K562 (cell line): ENCODE measurements around the gene NECTIN3. TPM values are rescaled to one million over a fixed set of nuclear protein-coding genes. Genes with fewer than 3 reads are reported as not detected.

Experiments
- ATAC-seq: fragments of 200-7000 bp; cut with Tn5 transposase; 3 replicates; pipeline ENCODE4 v1.9.1; 2020; ENCODE audit warnings: moderate library complexity
- BruUV-seq: library from RNA; stranded (reverse); fragments of 400-500 nt; replicated peaks from 2 replicates; lab custom pipeline; 2021; lab: Mats Ljungman, UMichigan
- CTCF ChIA-PET: fragments of 300-600 bp; formaldehyde crosslinking; extraction: SDS; loops from one replicate; lab custom pipeline; 2021; ENCODE audit warnings: low intra/inter-chr PET ratio; lab: Yijun Ruan, JAX
- POLR2A ChIA-PET: fragments of 300-600, 350-650 bp; sonication (Branson Sonifier 250); formaldehyde crosslinking; extraction: SDS; loops from one replicate; lab custom pipeline; 2021; ENCODE audit warnings: antibody characterized with exemption, inconsistent platforms; lab: Yijun Ruan, JAX
- DNase-seq, 4 experiments: peaks; one replicate each; pipeline versions ENCODE4 v3.0.0 to v3.0.0-alpha.2; 2011 to 2018; ENCODE audit warnings: low spot score in 3 of 4, mixed read lengths in 3 of 4; ENCODE audit errors: extremely low read depth in 1 of 4
- FAIRE-seq: peaks from 2 replicates; lab custom pipeline; 2011; peaks lifted over from hg19 to GRCh38; lab: Jason Lieb, UNC
- H2AFZ ChIP-seq: 2 replicates; pipeline ENCODE4 v1.6.0; 2011; ENCODE audit warnings: low read depth, low read length, control low read depth, inconsistent platforms
- H3K27ac ChIP-seq: fragments of 200-600 bp; 3 replicates; pipeline ENCODE4 v1.8.0; 2011; ENCODE audit warnings: low read depth, mild to moderate bottlenecking, control low read depth, inconsistent platforms, low read length, moderate library complexity, mixed read lengths; ENCODE audit errors: extremely low read depth
- H3K27me3 ChIP-seq, 2 experiments: fragments of 300-600 bp in 1 of 2; 2 replicates in 1 of 2; 3 replicates in 1 of 2; pipeline versions ENCODE4 v1.6.0 to v1.8.0; 2011; ENCODE audit warnings: inconsistent platforms in 2 of 2, low read length in 2 of 2, mild to moderate bottlenecking in 1 of 2, mixed read lengths in 1 of 2, moderate library complexity in 1 of 2; ENCODE audit not compliant: control insufficient read depth in 2 of 2, insufficient read depth in 2 of 2
- H3K36me3 ChIP-seq: fragments of 300-600 bp; 3 replicates; pipeline ENCODE4 v1.8.0; 2011; ENCODE audit warnings: mild to moderate bottlenecking, low read length, inconsistent platforms; ENCODE audit not compliant: control insufficient read depth, insufficient read depth
- H3K4me1 ChIP-seq, 2 experiments: fragments of 200-600 bp in 1 of 2; replicated peaks in 1 of 2; 2 replicates in 1 of 2; 3 replicates in 1 of 2; pipeline versions ENCODE4 v1.5.1 to v1.8.0; 2011; ENCODE audit warnings: inconsistent platforms in 2 of 2, low read length in 2 of 2, mild to moderate bottlenecking in 1 of 2, mixed read lengths in 1 of 2, moderate library complexity in 1 of 2; ENCODE audit not compliant: control insufficient read depth in 2 of 2, insufficient read depth in 2 of 2
- H3K4me2 ChIP-seq: 2 replicates; pipeline ENCODE4 v1.6.1; 2011; ENCODE audit warnings: low read length, control low read depth, inconsistent platforms, mixed read lengths; ENCODE audit not compliant: insufficient read depth
- H3K4me3 ChIP-seq: fragments of 200-600 bp; sonication (generic), shearing (Covaris generic); 2 replicates; pipeline ENCODE4 v1.5.1; 2016; ENCODE audit warnings: control low read depth, inconsistent platforms
- H3K79me2 ChIP-seq: fragments of 200-600 bp; 3 replicates; pipeline ENCODE4 v1.8.0; 2011; ENCODE audit warnings: low read length, inconsistent platforms; ENCODE audit not compliant: control insufficient read depth, insufficient read depth
- H3K9ac ChIP-seq, 2 experiments: 2 replicates each; pipeline versions ENCODE4 v1.6.0 to v1.6.1; 2011; ENCODE audit warnings: low read depth in 2 of 2, low read length in 2 of 2, control low read depth in 1 of 2, inconsistent platforms in 1 of 2, mild to moderate bottlenecking in 1 of 2, mixed read lengths in 1 of 2; ENCODE audit not compliant: insufficient read depth in 1 of 2
- H3K9me1 ChIP-seq: one replicate; pipeline ENCODE4 v1.6.0; 2011; ENCODE audit warnings: inconsistent platforms, mild to moderate bottlenecking, low read length, moderate library complexity; ENCODE audit not compliant: control insufficient read depth, insufficient read depth
- H3K9me3 ChIP-seq: replicated peaks from 2 replicates; pipeline ENCODE4 v1.5.1; 2011; ENCODE audit warnings: low read depth, low read length, inconsistent platforms; ENCODE audit not compliant: control insufficient read depth, insufficient read depth
- H4K20me1 ChIP-seq: replicated peaks from 2 replicates; pipeline ENCODE4 v1.6.1; 2011; ENCODE audit warnings: low read length, inconsistent platforms, mixed read lengths; ENCODE audit not compliant: control insufficient read depth, insufficient read depth
- CHD2 ChIP-seq: IDR thresholded peaks from 2 replicates; pipeline ENCODE4 v1.6.1; 2011; ENCODE audit warnings: low read depth, low read length
- CSDE1 ChIP-seq, 2 experiments: fragments of 450-650 bp; IDR thresholded peaks; 2 replicates each; pipeline ENCODE4 v1.6.1; 2016; ENCODE audit warnings: mild to moderate bottlenecking in 1 of 2
- ETS2 ChIP-seq: IDR thresholded peaks from 2 replicates; pipeline ENCODE4 v1.6.1; 2016; ENCODE audit warnings: borderline replicate concordance, missing genetic modification characterization, mild to moderate bottlenecking, moderate library complexity, missing compliant biosample characterization; ENCODE audit not compliant: poor library complexity, severe bottlenecking
- GABPB1 ChIP-seq: sonication (generic); formaldehyde crosslinking; IDR thresholded peaks from 2 replicates; pipeline ENCODE4 v1.8.0; 2022; ENCODE audit warnings: mild to moderate bottlenecking, missing genetic modification reagents
- HDAC6 ChIP-seq: IDR thresholded peaks from 2 replicates; pipeline ENCODE4 v1.6.1; 2012; ENCODE audit warnings: low read depth, mild to moderate bottlenecking, control low read depth, inconsistent platforms, low read length, moderate library complexity
- IRF2 ChIP-seq: sonication (generic); formaldehyde crosslinking; IDR thresholded peaks from 2 replicates; pipeline ENCODE4 v1.8.1; 2022; ENCODE audit warnings: mild to moderate bottlenecking, missing genetic modification reagents
- MIER1 ChIP-seq: fragments of 450-650 bp; IDR thresholded peaks from 2 replicates; pipeline ENCODE4 v1.6.1; 2016; ENCODE audit warnings: antibody characterized with exemption, mild to moderate bottlenecking, low read depth
- MTA2 ChIP-seq: fragments of 450-650 bp; IDR thresholded peaks from 2 replicates; pipeline ENCODE4 v1.6.1; 2016; ENCODE audit warnings: low read depth
- SP1 ChIP-seq: sonication (generic); formaldehyde crosslinking; IDR thresholded peaks from 2 replicates; pipeline ENCODE4 v1.8.1; 2022; ENCODE audit warnings: mild to moderate bottlenecking, missing genetic modification reagents
- ZNF134 ChIP-seq: fragments of 250-450 bp; sonication (Bioruptor Pico); conservative IDR thresholded peaks from 2 replicates; pipeline ENCODE4 v1.4.0; 2020
- ZNF311 ChIP-seq: fragments of 250-450 bp; sonication (Bioruptor Pico); IDR thresholded peaks from 2 replicates; pipeline ENCODE4 v1.4.0; 2020; ENCODE audit warnings: mild to moderate bottlenecking, moderate library complexity
- WGBS: fragments of 100-300 bp; shearing (Covaris generic); methylation state at CpG from one replicate; pipeline ENCODE4 v1.1.6; 2016; ENCODE audit warnings: low coverage, mixed read lengths; ENCODE audit not compliant: insufficient coverage; ENCODE audit errors: missing lambda C conversion rate; 5-methylcytosine and 5-hydroxymethylcytosine counted together
- in situ Hi-C: fragments of 300-500 bp; cut with MboI; formaldehyde crosslinking; loops from 4 replicates; pipeline ENCODE4 v1.15.0; 2018; ENCODE audit warnings: inconsistent platforms, mixed read lengths
- intact Hi-C: fragments of 100-400 bp; cut with micrococcal nuclease; formaldehyde crosslinking; loops from 2 replicates; pipeline ENCODE4 v1.14.2; 2022
- polyA plus RNA-seq, 8 experiments: library from polyadenylated mRNA; depleted of rRNA in 4 of 8; stranded (reverse) in 5 of 8; unstranded in 3 of 8; fragments of >200 nt; fragmentation: Nextera tagmentation in 2 of 8; fragmentation: Illumina TruSeq in 1 of 8; extraction: Ambion mirVana in 2 of 8; extraction: Trizol in 1 of 8; gene quantifications; 2 replicates each; pipeline versions ENCODE4 v1.2.1 to v1.2.3, GENCODE V29; 2011 to 2014; ENCODE audit warnings: inconsistent platforms in 1 of 8, missing spikeins in 1 of 8
- total RNA-seq, 7 experiments: library from RNA; depleted of rRNA in 6 of 7; stranded (reverse); fragments of >200 nt in 6 of 7; fragmentation: Illumina TruSeq in 2 of 7; extraction: Trizol in 2 of 7; gene quantifications; 2 replicates each; pipeline versions ENCODE4 v1.2.1 to v1.2.3, GENCODE V29; 2011 to 2021; ENCODE audit warnings: low replicate concordance in 1 of 7
- TF ChIP-seq, protein P1 (sequence below): fragments of 250-450 bp; sonication (Bioruptor Pico); IDR thresholded peaks from 2 replicates; pipeline ENCODE4 v1.5.0; 2021; ENCODE audit warnings: mild to moderate bottlenecking, moderate library complexity
- TF ChIP-seq, protein P2 (sequence below): sonication (generic); formaldehyde crosslinking; IDR thresholded peaks from 2 replicates; pipeline ENCODE4 v1.8.1; 2023; ENCODE audit warnings: missing genetic modification reagents, mild to moderate bottlenecking, borderline replicate concordance

The NECTIN3 gene
- total and polyA plus RNA-seq, 9 of the 15 experiments (the other 6 are each of a cell fraction or from before 2014, with no cell fraction given): 0.16 TPM; not detected in 8

DNA sequence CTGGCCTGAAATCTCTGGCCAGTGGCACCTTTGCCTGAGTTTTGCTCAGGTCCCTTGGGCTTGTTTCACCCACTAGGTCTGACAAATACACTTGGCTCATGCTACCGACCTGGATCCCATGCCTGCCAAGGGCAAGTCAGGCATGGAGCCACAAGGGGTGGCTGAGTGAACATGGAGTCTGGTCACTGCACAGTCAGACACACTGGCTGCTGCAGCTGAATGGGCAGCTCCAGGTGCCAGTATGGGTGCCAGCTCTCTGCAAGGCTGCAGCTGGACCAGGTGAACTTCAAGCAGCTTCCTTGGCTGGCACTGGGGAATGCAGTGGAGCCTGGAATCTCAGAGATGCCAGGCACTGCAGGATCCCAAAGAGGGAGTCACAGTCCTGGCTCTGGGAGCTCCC, 170.3 kb downstream of the NECTIN3 start:
- intact Hi-C loops: no loop called here
- no peaks in the 10 kb centered on the region for H3K9me1 ChIP-seq
- POLR2A ChIA-PET: no interaction called here
- no peak overlapping the region for H3K4me3 ChIP-seq
- ATAC-seq (no peak), FAIRE-seq (no peak), DNase-seq (no peak)
- H2AFZ ChIP-seq: no peak overlapping the region
- no peaks in the 10 kb centered on the region for H3K27me3 ChIP-seq
- in situ Hi-C loops: no loop called here
- 0% methylated on average over 1 of the region's 1 CpG for WGBS
- no peak overlapping the region for H3K4me2 ChIP-seq
- H3K79me2 ChIP-seq: no peaks in the 10 kb centered on the region
- CTCF ChIA-PET: no interaction called here
- TF ChIP-seq ZNF134 (CRISPR knock-in tag) (no peak), ZNF311 (CRISPR knock-in tag) (no peak), SP1 (CRISPR knock-in tag) (no peak), CHD2 (no peak), GABPB1 (CRISPR knock-in tag) (no peak), CSDE1 (IDR thresholded peaks at IDR 0.05) (no peak), MTA2 (no peak), IRF2 (CRISPR knock-in tag) (no peak), MIER1 (no peak), ETS2 (tag) (no peak), HDAC6 (no peak)
- TF ChIP-seq, protein P1, sequence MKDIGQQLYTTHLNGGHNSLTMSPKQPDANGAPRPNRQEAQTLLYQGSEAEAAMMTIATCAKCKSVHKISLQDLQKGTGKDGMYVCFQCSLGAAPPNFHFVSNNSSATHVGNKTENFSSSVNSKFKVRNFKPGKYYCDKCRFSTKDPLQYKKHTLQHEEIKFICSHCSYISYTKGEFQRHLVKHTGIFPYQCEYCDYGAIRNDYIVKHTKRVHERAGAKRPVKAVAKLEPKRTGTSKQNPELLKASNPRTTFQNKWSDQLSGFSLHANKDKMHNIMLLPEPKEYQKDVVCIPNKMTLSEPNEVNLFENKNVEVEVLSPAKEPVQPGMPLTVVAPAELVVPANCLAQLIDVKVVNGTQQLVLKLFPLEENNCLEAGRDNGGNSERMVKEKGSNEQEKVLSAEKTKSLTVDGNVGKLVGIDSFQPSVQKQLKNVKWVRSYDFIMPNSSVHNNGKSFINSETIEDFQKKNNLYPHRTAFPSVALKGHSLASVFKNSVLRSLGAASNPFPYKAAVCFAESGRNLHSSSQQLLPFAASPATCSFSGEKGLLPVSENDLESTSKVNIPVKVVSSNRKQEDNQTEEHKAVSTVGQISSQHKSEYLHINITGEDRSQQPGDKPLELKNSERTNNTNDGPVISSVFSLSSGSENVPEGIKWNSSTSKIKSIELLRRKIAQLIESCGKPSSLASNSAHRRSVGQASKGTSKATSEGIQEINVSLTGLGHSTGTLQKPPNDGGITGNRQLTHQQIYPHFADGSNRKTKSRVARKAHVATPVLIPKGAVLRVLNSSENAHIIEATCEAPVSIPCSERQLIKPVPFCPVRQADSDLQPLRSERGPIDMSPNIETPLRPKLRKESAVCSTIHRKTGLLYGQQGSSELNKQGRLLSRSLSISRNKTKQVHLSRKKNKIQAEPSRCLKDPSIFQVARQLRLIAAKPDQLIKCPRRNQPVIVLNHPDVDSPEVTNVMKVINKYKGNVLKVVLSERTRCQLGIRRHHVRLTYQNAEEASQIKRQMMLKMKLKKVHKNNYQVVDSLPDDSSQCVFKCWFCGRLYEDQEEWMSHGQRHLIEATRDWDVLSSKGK (CRISPR knock-in tag): no peak
- TF ChIP-seq, protein P2, sequence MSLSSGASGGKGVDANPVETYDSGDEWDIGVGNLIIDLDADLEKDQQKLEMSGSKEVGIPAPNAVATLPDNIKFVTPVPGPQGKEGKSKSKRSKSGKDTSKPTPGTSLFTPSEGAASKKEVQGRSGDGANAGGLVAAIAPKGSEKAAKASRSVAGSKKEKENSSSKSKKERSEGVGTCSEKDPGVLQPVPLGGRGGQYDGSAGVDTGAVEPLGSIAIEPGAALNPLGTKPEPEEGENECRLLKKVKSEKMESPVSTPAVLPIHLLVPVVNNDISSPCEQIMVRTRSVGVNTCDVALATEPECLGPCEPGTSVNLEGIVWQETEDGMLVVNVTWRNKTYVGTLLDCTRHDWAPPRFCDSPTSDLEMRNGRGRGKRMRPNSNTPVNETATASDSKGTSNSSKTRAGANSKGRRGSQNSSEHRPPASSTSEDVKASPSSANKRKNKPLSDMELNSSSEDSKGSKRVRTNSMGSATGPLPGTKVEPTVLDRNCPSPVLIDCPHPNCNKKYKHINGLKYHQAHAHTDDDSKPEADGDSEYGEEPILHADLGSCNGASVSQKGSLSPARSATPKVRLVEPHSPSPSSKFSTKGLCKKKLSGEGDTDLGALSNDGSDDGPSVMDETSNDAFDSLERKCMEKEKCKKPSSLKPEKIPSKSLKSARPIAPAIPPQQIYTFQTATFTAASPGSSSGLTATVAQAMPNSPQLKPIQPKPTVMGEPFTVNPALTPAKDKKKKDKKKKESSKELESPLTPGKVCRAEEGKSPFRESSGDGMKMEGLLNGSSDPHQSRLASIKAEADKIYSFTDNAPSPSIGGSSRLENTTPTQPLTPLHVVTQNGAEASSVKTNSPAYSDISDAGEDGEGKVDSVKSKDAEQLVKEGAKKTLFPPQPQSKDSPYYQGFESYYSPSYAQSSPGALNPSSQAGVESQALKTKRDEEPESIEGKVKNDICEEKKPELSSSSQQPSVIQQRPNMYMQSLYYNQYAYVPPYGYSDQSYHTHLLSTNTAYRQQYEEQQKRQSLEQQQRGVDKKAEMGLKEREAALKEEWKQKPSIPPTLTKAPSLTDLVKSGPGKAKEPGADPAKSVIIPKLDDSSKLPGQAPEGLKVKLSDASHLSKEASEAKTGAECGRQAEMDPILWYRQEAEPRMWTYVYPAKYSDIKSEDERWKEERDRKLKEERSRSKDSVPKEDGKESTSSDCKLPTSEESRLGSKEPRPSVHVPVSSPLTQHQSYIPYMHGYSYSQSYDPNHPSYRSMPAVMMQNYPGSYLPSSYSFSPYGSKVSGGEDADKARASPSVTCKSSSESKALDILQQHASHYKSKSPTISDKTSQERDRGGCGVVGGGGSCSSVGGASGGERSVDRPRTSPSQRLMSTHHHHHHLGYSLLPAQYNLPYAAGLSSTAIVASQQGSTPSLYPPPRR (CRISPR knock-in tag): no peak
- no peaks in the 10 kb centered on the region for H3K9me3 ChIP-seq
- H3K36me3 ChIP-seq: no peaks in the 10 kb centered on the region
- no peak overlapping the region for H3K27ac ChIP-seq
- no peaks in the 10 kb centered on the region for H4K20me1 ChIP-seq
- no TSS peak for BruUV-seq
- no peak overlapping the region for H3K9ac ChIP-seq
- H3K4me1 ChIP-seq: no peaks in the 10 kb centered on the region
